GM19023 (cell line): ENCODE measurements around the gene TJP2.

Experiments used
- ATAC-seq: cut with Tn5 transposase; IDR thresholded peaks from one replicate; pipeline ENCODE4 v1.9.1; 2021; ENCODE audit warnings: mild to moderate bottlenecking, moderate library complexity; ENCODE audit not compliant: unreplicated experiment

TJP2 gene

GRCh38 chr9:69173891-69174615 lies at the start of gene TJP2:
TJP2 (plus strand) TSS chr9:69174277; CDS start chr9:69174373, 96 bp downstream.
- peak; percentile 50 for ATAC-seq

- no peak for ATAC-seq
Observed at GRCh38 chr9:69130456-69131441, 43.3 kb upstream of the TJP2 start.

- no peak for ATAC-seq
Observed at GRCh38 chr9:69131682-69132081, 42.4 kb upstream of the TJP2 start.

- ATAC-seq = no peak
Observed at GRCh38 chr9:69132361-69132760, 41.7 kb upstream of the TJP2 start.

- no peak for ATAC-seq
Observed at GRCh38 chr9:69134412-69134811, 39.7 kb upstream of the TJP2 start.

- ATAC-seq = no peak
Observed at GRCh38 chr9:69136185-69136584, 37.9 kb upstream of the TJP2 start.

GRCh38 chr9:69136779-69137178 lies 37.3 kb upstream of the TJP2 start:
- no peak for ATAC-seq

- no peak for ATAC-seq
Observed at GRCh38 chr9:69137311-69137710, 36.8 kb upstream of the TJP2 start.

- ATAC-seq = no peak
Observed at GRCh38 chr9:69139596-69139995, 34.5 kb upstream of the TJP2 start.

- no peak for ATAC-seq
Observed at GRCh38 chr9:69140123-69140735, 33.8 kb upstream of the TJP2 start.

- ATAC-seq = no peak
Observed at GRCh38 chr9:69141851-69142250, 32.2 kb upstream of the TJP2 start.

- no peak for ATAC-seq
Observed at GRCh38 chr9:69143291-69143690, 30.8 kb upstream of the TJP2 start.

GRCh38 chr9:69145144-69145715 lies 28.8 kb upstream of the TJP2 start:
- ATAC-seq = no peak

GRCh38 chr9:69147041-69147834 lies 26.8 kb upstream of the TJP2 start:
- ATAC-seq = no peak

- ATAC-seq = no peak
Observed at GRCh38 chr9:69149321-69149807, 24.7 kb upstream of the TJP2 start.

- no peak for ATAC-seq
Observed at GRCh38 chr9:69151506-69151905, 22.6 kb upstream of the TJP2 start.

- no peak for ATAC-seq
Observed at GRCh38 chr9:69153707-69154521, 20.2 kb upstream of the TJP2 start.

GRCh38 chr9:69155341-69156030 lies 18.6 kb upstream of the TJP2 start:
- peak; percentile 99 for ATAC-seq
